HEK293 (cell line): ENCODE results near the gene PPP6C.
"Not testable (repeated sequence)": the region's sequence is repeated elsewhere in the genome, so short reads cannot be mapped to it uniquely, and the experiment has no call there.

ENCODE experiments used
- CTCF ChIA-PET: fragments of 350-600 bp; formaldehyde crosslinking; extraction: SDS; loops from one replicate; lab custom pipeline; 2021; ENCODE audit warnings: antibody characterized with exemption; lab: Yijun Ruan, JAX
- POLR2A ChIA-PET: fragments of 300-600 bp; formaldehyde crosslinking; extraction: SDS; loops from one replicate; lab custom pipeline; 2020; ENCODE audit warnings: antibody characterized with exemption, inconsistent platforms; lab: Yijun Ruan, JAX
- H3K27ac ChIP-seq: fragments of 200-500 bp; sonication (Bioruptor generic); 2 replicates; pipeline ENCODE4 v1.5.1; 2014; ENCODE audit warnings: low read depth, low read length, control low read depth, inconsistent platforms; ENCODE audit errors: extremely low read depth
- H3K36me3 ChIP-seq, 2 experiments: fragments of 200-500 bp in 1 of 2; sonication (Bioruptor generic) in 1 of 2; 1 replicate in 1 of 2; 2 replicates in 1 of 2; pipeline ENCODE4 v1.5.1; 2014 to 2017; ENCODE audit warnings: inconsistent platforms in 2 of 2, low read length in 2 of 2; ENCODE audit not compliant: control insufficient read depth in 2 of 2, insufficient read depth in 1 of 2
- H3K4me1 ChIP-seq: fragments of 200-500 bp; sonication (Bioruptor generic); 2 replicates; pipeline ENCODE4 v1.5.1; 2014; ENCODE audit warnings: mild to moderate bottlenecking, low read length, inconsistent platforms; ENCODE audit not compliant: control insufficient read depth, insufficient read depth
- H3K4me3 ChIP-seq: 2 replicates; pipeline ENCODE4 v1.5.1; 2011; ENCODE audit warnings: low read depth, mild to moderate bottlenecking, control low read depth, low read length, moderate library complexity
- H3K9me3 ChIP-seq: fragments of 200-500 bp; sonication (Bioruptor generic); 2 replicates; pipeline ENCODE4 v1.5.1; 2014; ENCODE audit warnings: low read depth, low read length, inconsistent platforms; ENCODE audit not compliant: control insufficient read depth, insufficient read depth
- HIC1 ChIP-seq: fragments of 450-650 bp; formaldehyde crosslinking; IDR thresholded peaks from 2 replicates; pipeline ENCODE4 v1.5.1; 2016; ENCODE audit warnings: missing biosample characterization, missing genetic modification characterization
- MZF1 ChIP-seq: fragments of 450-650 bp; formaldehyde crosslinking; IDR thresholded peaks from 2 replicates; pipeline ENCODE4 v1.5.1; 2017; ENCODE audit warnings: missing biosample characterization, missing genetic modification characterization, borderline replicate concordance
- OSR2 ChIP-seq: fragments of 450-650 bp; formaldehyde crosslinking; IDR thresholded peaks from 2 replicates; pipeline ENCODE4 v1.5.1; 2016; ENCODE audit warnings: missing biosample characterization, missing genetic modification characterization
- ZBTB21 ChIP-seq: fragments of 450-650 bp; formaldehyde crosslinking; IDR thresholded peaks from 2 replicates; pipeline ENCODE4 v1.5.1; 2017; ENCODE audit warnings: missing biosample characterization, missing genetic modification characterization
- ZNF2 ChIP-seq: fragments of 450-650 bp; formaldehyde crosslinking; IDR thresholded peaks from 2 replicates; pipeline ENCODE4 v1.5.1; 2016; ENCODE audit warnings: missing biosample characterization, missing genetic modification characterization
- ZNF221 ChIP-seq: fragments of 450-650 bp; formaldehyde crosslinking; IDR thresholded peaks from 2 replicates; pipeline ENCODE4 v1.5.1; 2017; ENCODE audit warnings: missing biosample characterization, missing genetic modification characterization, borderline replicate concordance
- ZNF266 ChIP-seq: fragments of 450-650 bp; formaldehyde crosslinking; IDR thresholded peaks from 2 replicates; pipeline ENCODE4 v1.5.1; 2016; ENCODE audit warnings: missing biosample characterization, missing genetic modification characterization, low read depth
- ZNF280D ChIP-seq: fragments of 450-650 bp; formaldehyde crosslinking; IDR thresholded peaks from 2 replicates; pipeline ENCODE4 v1.5.1; 2016; ENCODE audit warnings: missing biosample characterization, missing genetic modification characterization
- ZNF302 ChIP-seq: fragments of 450-650 bp; formaldehyde crosslinking; IDR thresholded peaks from 2 replicates; pipeline ENCODE4 v1.5.1; 2016; ENCODE audit warnings: missing biosample characterization, missing genetic modification characterization, low read depth
- ZNF324 ChIP-seq: fragments of 450-650 bp; formaldehyde crosslinking; IDR thresholded peaks from 2 replicates; pipeline ENCODE4 v1.5.1; 2016; ENCODE audit warnings: missing biosample characterization, missing genetic modification characterization
- ZNF341 ChIP-seq: fragments of 450-650 bp; formaldehyde crosslinking; IDR thresholded peaks from 2 replicates; pipeline ENCODE4; 2016; ENCODE audit warnings: low read depth, missing biosample characterization, missing genetic modification characterization
- ZNF521 ChIP-seq: fragments of 450-650 bp; formaldehyde crosslinking; IDR thresholded peaks from 2 replicates; pipeline ENCODE4 v1.5.1; 2017; ENCODE audit warnings: missing biosample characterization, mild to moderate bottlenecking, missing genetic modification characterization
- ZNF529 ChIP-seq: fragments of 450-650 bp; formaldehyde crosslinking; IDR thresholded peaks from 2 replicates; pipeline ENCODE4 v1.5.1; 2017; ENCODE audit warnings: missing genetic modification characterization, missing biosample characterization; ENCODE audit not compliant: insufficient replicate concordance
- ZNF555 ChIP-seq: fragments of 450-650 bp; formaldehyde crosslinking; conservative IDR thresholded peaks from 2 replicates; pipeline ENCODE4 v1.5.1; 2017; ENCODE audit warnings: missing biosample characterization, mild to moderate bottlenecking, missing genetic modification characterization, inconsistent platforms
- ZNF629 ChIP-seq: fragments of 450-650 bp; formaldehyde crosslinking; IDR thresholded peaks from 2 replicates; pipeline ENCODE4 v1.5.1; 2017; ENCODE audit warnings: missing biosample characterization, missing genetic modification characterization
- ZNF654 ChIP-seq: fragments of 450-650 bp; formaldehyde crosslinking; IDR thresholded peaks from 2 replicates; pipeline ENCODE4 v1.5.1; 2016; ENCODE audit warnings: low read depth, missing biosample characterization, missing genetic modification characterization
- ZNF664 ChIP-seq: fragments of 450-650 bp; formaldehyde crosslinking; IDR thresholded peaks from 2 replicates; pipeline ENCODE4 v1.5.1; 2016; ENCODE audit warnings: missing biosample characterization, missing genetic modification characterization
- ZNF707 ChIP-seq: fragments of 450-650 bp; formaldehyde crosslinking; IDR thresholded peaks from 2 replicates; pipeline ENCODE4 v1.5.1; 2016; ENCODE audit warnings: missing biosample characterization, missing genetic modification characterization
- ZNF768 ChIP-seq: fragments of 450-650 bp; formaldehyde crosslinking; IDR thresholded peaks from 2 replicates; pipeline ENCODE4 v1.5.1; 2018; ENCODE audit warnings: missing biosample characterization, mild to moderate bottlenecking, missing genetic modification characterization
- ZNF776 ChIP-seq: fragments of 450-650 bp; formaldehyde crosslinking; IDR thresholded peaks from 2 replicates; pipeline ENCODE4 v1.5.0; 2017; ENCODE audit warnings: missing biosample characterization, missing genetic modification characterization, borderline replicate concordance
- ZNF791 ChIP-seq: fragments of 450-650 bp; formaldehyde crosslinking; IDR thresholded peaks from 2 replicates; pipeline ENCODE4 v1.5.1; 2016; ENCODE audit warnings: missing biosample characterization, missing genetic modification characterization
- ZNF843 ChIP-seq: fragments of 450-650 bp; formaldehyde crosslinking; IDR thresholded peaks from 2 replicates; pipeline ENCODE4 v1.5.1; 2016; ENCODE audit warnings: missing biosample characterization, missing genetic modification characterization
- ZSCAN16 ChIP-seq: fragments of 450-650 bp; formaldehyde crosslinking; IDR thresholded peaks from 2 replicates; pipeline ENCODE4 v1.5.1; 2016; ENCODE audit warnings: missing biosample characterization, missing genetic modification characterization

The PPP6C gene

GRCh38 chr9:125238127-125238914 lies 48.7 kb upstream of the PPP6C start:
- H3K4me3 ChIP-seq: no peak overlapping the region
- no peaks in the 10 kb centered on the region for H3K9me3 ChIP-seq
- CTCF ChIA-PET: interaction anchor here (0.6 to 1.2 kb wide), 2 partner anchors 94 to 564 kb away, joined by 4 read pairs; no protein-coding TSS in a partner anchor
- peaks cover 13 to 70% of the 10 kb centered on the region in 2 experiments; a peak in 2 of 3 replicates for H3K36me3 ChIP-seq
- no peaks in the 10 kb centered on the region for H3K4me1 ChIP-seq
- H3K27ac ChIP-seq: no peak overlapping the region
- TF ChIP-seq MZF1 (tag by site-specific recombination): no peak
- no peak for TF ChIP-seq ZNF266 (tag by site-specific recombination)
- no peak for TF ChIP-seq ZNF843 (tag by site-specific recombination)
- no peak for TF ChIP-seq ZNF521 (tag by site-specific recombination)
- TF ChIP-seq ZNF654 (tag by site-specific recombination): no peak
- no peak for TF ChIP-seq ZNF555 (tag by site-specific recombination)
- no peak for TF ChIP-seq OSR2 (tag by site-specific recombination)
- TF ChIP-seq ZNF707 (tag by site-specific recombination): no peak
- no peak for TF ChIP-seq ZNF341 (tag by site-specific recombination)
- no peak for TF ChIP-seq ZNF664 (tag by site-specific recombination)
- TF ChIP-seq ZNF2 (tag by site-specific recombination): no peak
- no peak for TF ChIP-seq ZNF776 (tag by site-specific recombination)
- TF ChIP-seq ZNF791: no peak
- TF ChIP-seq ZNF768 (tag by site-specific recombination): no peak
- POLR2A ChIA-PET: interaction anchor here (0.9 to 1.2 kb wide), 2 partner anchors 10 to 77 kb away, joined by 3 read pairs; no protein-coding TSS in a partner anchor

DNA sequence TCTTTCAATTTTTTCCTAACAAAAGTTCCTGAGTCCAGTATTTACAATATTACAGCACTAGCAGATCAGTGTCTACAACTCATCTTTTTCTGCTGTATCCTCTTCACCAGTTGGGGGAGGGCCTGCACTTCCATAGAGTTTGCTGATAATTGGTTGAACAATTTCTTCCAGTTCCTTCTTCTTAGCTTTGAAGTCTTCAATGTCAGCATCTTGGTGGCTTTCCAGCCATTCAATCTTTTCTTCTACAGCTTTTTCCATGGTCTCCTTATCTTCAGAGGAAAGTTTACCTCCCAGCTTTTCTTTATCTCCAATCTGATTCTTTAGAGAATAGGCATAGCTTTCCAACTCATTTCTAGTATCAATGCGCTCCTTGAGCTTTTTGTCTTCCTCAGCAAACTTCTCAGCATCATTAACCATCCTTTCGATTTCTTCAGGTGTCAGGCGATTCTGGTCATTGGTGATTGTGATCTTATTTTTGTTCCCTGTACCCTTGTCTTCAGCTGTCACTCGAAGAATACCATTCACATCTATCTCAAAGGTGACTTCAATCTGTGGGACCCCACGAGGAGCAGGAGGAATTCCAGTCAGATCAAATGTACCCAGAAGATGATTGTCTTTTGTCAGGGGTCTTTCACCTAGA lies 47.0 kb upstream of the PPP6C start:
- H3K36me3 ChIP-seq: peaks cover 13 to 75% of the 10 kb centered on the region in 2 experiments; a peak in 2 of 3 replicates
- not testable (repeated sequence) for H3K9me3 ChIP-seq, H3K4me1 ChIP-seq, H3K4me3 ChIP-seq, H3K27ac ChIP-seq
- ChIA-PET POLR2A (interaction anchor here (0.7 to 1.0 kb wide), 2 partner anchors 8 to 32 kb away, joined by 3 to 4 read pairs; no protein-coding TSS in a partner anchor), CTCF (interaction anchor here (1.1 kb wide), 1 partner anchor 93 kb away, joined by 4 read pairs; no protein-coding TSS in a partner anchor)

DNA sequence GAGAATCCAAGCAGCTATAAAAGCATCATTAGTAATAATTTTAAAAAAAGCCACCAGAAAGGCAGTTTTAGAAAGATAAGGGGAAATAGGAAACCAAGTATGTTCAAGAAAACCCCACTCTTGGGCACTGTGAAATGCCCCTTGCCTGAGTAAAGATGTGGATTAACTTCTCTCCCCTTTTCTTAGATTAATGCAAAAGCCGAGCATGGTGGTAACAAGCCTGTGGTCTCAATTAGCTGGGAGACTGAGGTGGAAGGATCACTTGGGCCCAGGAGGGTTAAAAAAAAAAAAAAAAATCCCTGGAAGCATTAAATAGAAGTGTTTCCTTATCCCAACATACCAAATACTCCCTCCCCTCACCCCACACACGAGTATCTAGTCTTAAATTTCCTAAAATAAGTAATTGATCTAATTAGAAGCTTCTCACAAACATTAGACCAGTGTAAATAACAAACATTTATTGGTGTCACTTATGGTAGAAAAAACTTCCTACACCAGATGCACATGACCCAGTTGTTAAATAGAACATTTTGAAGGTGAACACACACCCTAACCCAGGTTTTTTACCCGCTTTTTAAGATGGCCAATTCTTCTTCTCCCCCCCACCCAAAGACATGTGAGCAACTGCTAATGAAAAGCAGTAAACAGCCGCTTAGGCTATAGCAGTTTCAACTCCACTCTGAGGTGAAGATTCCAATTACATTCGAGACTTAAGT lies 46.4 kb upstream of the PPP6C start:
- TF ChIP-seq ZBTB21 (tag by site-specific recombination): no peak
- TF ChIP-seq ZNF629 (tag by site-specific recombination): no peak
- no peak for TF ChIP-seq ZNF280D (tag by site-specific recombination)
- TF ChIP-seq HIC1 (tag by site-specific recombination): no peak
- TF ChIP-seq ZNF302 (tag by site-specific recombination): no peak
- TF ChIP-seq ZNF529 (tag by site-specific recombination): no peak
- TF ChIP-seq ZNF221: no peak
- TF ChIP-seq ZSCAN16 (tag by site-specific recombination): no peak
- no peak for TF ChIP-seq ZNF324 (tag by site-specific recombination)
- TF ChIP-seq, all 188 proteins: peak for 0
- H3K36me3 ChIP-seq: peaks cover 13 to 75% of the 10 kb centered on the region in 2 experiments; a peak in 2 of 3 replicates
- POLR2A ChIA-PET: interaction anchor here (0.6 to 1.0 kb wide), 5 partner anchors 9 to 469 kb away, joined by 3 to 4 read pairs (median 3); no protein-coding TSS in a partner anchor
- H3K4me3 ChIP-seq: no peak overlapping the region
- no peaks in the 10 kb centered on the region for H3K4me1 ChIP-seq
- H3K27ac ChIP-seq: no peak overlapping the region
- H3K9me3 ChIP-seq: no peaks in the 10 kb centered on the region
- CTCF ChIA-PET: interaction anchor here (1.0 to 1.1 kb wide), 2 partner anchors 92 to 99 kb away, joined by 4 read pairs; no protein-coding TSS in a partner anchor
